Osteoblast (primary cell): ENCODE results near the gene PHACTR4. TPM values are rescaled to one million over a fixed set of nuclear protein-coding genes. Genes with fewer than 3 reads are reported as not detected.

Experiments
- DNase-seq: peaks from one replicate; pipeline ENCODE4 v3.0.0; 2011; ENCODE audit warnings: low spot score, mixed read lengths; ENCODE audit not compliant: insufficient read length; ENCODE audit errors: missing footprints
- H2AFZ ChIP-seq: 2 replicates; pipeline ENCODE4 v1.6.0; 2011; ENCODE audit warnings: mild to moderate bottlenecking, low read length
- H3K27ac ChIP-seq: 2 replicates; pipeline ENCODE4 v1.5.1; 2011; ENCODE audit warnings: mild to moderate bottlenecking, low read depth, low read length, moderate library complexity
- H3K27me3 ChIP-seq: 2 replicates; pipeline ENCODE4 v1.6.0; 2012; ENCODE audit warnings: mild to moderate bottlenecking, control low read depth, inconsistent platforms, low read length, moderate library complexity; ENCODE audit not compliant: insufficient read depth
- H3K36me3 ChIP-seq: 2 replicates; pipeline ENCODE4 v1.5.1; 2011; ENCODE audit warnings: mild to moderate bottlenecking, low read length, control low read depth, moderate library complexity; ENCODE audit not compliant: insufficient read depth
- H3K4me1 ChIP-seq: 2 replicates; pipeline ENCODE4 v1.5.1; 2011; ENCODE audit warnings: mild to moderate bottlenecking, low read length, control low read depth, moderate library complexity; ENCODE audit not compliant: insufficient read depth
- H3K4me2 ChIP-seq: 2 replicates; pipeline ENCODE4 v1.6.0; 2011; ENCODE audit warnings: mild to moderate bottlenecking, low read length; ENCODE audit not compliant: insufficient read depth
- H3K4me3 ChIP-seq: fragments of 200-600 bp; sonication (generic); 3 replicates; pipeline ENCODE4 v1.5.1; 2012; ENCODE audit warnings: mild to moderate bottlenecking, low read length, inconsistent platforms; ENCODE audit not compliant: insufficient read depth
- H3K79me2 ChIP-seq: 2 replicates; pipeline ENCODE4 v1.6.0; 2012; ENCODE audit warnings: mild to moderate bottlenecking, low read length, control low read depth, inconsistent platforms; ENCODE audit not compliant: insufficient read depth
- H3K9me3 ChIP-seq: 2 replicates; pipeline ENCODE4 v1.5.1; 2011; ENCODE audit warnings: low read depth, low read length, control low read depth
- H4K20me1 ChIP-seq: 2 replicates; pipeline ENCODE4 v1.6.0; 2012; ENCODE audit warnings: mild to moderate bottlenecking, low read length, control low read depth; ENCODE audit not compliant: insufficient read depth
- CTCF ChIP-seq: IDR thresholded peaks from 2 replicates; pipeline ENCODE4 v1.5.1; 2011; ENCODE audit warnings: mild to moderate bottlenecking, low read depth, low read length, moderate library complexity; ENCODE audit errors: extremely low read depth
- total RNA-seq: library from RNA; depleted of rRNA; stranded (reverse); fragments of >200 nt; gene quantifications from 2 replicates; pipeline ENCODE4 v1.2.3, GENCODE V29; 2012

PHACTR4 gene
- total RNA-seq, 1 donor = 12.7 TPM

GRCh38 chr1:28499553-28499952 is 130.0 kb downstream of the PHACTR4 start:
- no peak for TF ChIP-seq CTCF
- Histone ChIP-seq H3K4me2 (no peak overlapping the region), H3K27ac (no peak overlapping the region), H4K20me1 (no peaks in the 10 kb centered on the region), H3K9me3 (no peaks in the 10 kb centered on the region), H3K79me2 (no peaks in the 10 kb centered on the region), H3K36me3 (peaks cover 31% of the 10 kb centered on the region), H3K27me3 (no peaks in the 10 kb centered on the region), H3K4me3 (no peak overlapping the region), H3K4me1 (no peaks in the 10 kb centered on the region), H2AFZ (no peak overlapping the region)
- no peak for DNase-seq

GRCh38 chr1:28501925-28502324 is 132.4 kb downstream of the PHACTR4 start:
- H3K4me2 ChIP-seq = no peak overlapping the region
- H3K36me3 ChIP-seq = peaks cover 22% of the 10 kb centered on the region
- peaks cover 15% of the 10 kb centered on the region for H3K79me2 ChIP-seq
- H2AFZ ChIP-seq = no peak overlapping the region
- H3K4me3 ChIP-seq = no peak overlapping the region
- no peak overlapping the region for H3K27ac ChIP-seq
- DNase-seq = no peak
- no peaks in the 10 kb centered on the region for H3K27me3 ChIP-seq
- no peaks in the 10 kb centered on the region for H3K4me1 ChIP-seq
- H3K9me3 ChIP-seq = no peaks in the 10 kb centered on the region
- TF ChIP-seq CTCF = no peak
- H4K20me1 ChIP-seq = peaks cover 4% of the 10 kb centered on the region

- DNase-seq = no peak
Observed at GRCh38 chr1:28503117-28503516, 133.6 kb downstream of the PHACTR4 start.

More at GRCh38 chr1:28503117-28503516, 133.6 kb downstream of the PHACTR4 start:
- Histone ChIP-seq H3K4me3 (no peak overlapping the region), H3K27ac (no peak overlapping the region), H3K79me2 (peaks cover 26% of the 10 kb centered on the region), H3K27me3 (no peaks in the 10 kb centered on the region), H2AFZ (no peak overlapping the region), H3K36me3 (peaks cover 27% of the 10 kb centered on the region), H3K4me2 (no peak overlapping the region), H4K20me1 (peaks cover 9% of the 10 kb centered on the region), H3K4me1 (peaks cover 5% of the 10 kb centered on the region), H3K9me3 (no peaks in the 10 kb centered on the region)
- TF ChIP-seq CTCF = no peak
